Naive B cell (primary cell): Measurements from ENCODE around the gene AGBL1. TPM values are rescaled to one million over a fixed set of nuclear protein-coding genes. Genes with fewer than 3 reads are reported as not detected.

Experiments
- ATAC-seq, 2 donors: fragments of 150-1000 bp; cut with Tn5 transposase; 2 replicates each; pipeline ENCODE4 v1.10.0; 2021; ENCODE audit warnings: low read depth in 2 of 2, mild to moderate bottlenecking in 2 of 2, moderate library complexity in 2 of 2
- DNase-seq: peaks from one replicate; pipeline ENCODE4 v3.0.0; 2022
- H3K27ac Mint-ChIP-seq, 6 donors: one replicate each; pipeline ENCODE4 v1.8.0; 2020 to 2022; ENCODE audit warnings: mild to moderate bottlenecking in 6 of 6, mixed read lengths in 6 of 6, moderate library complexity in 5 of 6, inconsistent platforms in 2 of 6
- H3K27me3 Mint-ChIP-seq, 3 donors: one replicate each; pipeline ENCODE4 v1.8.0; 2021 to 2022; ENCODE audit warnings: mixed read lengths in 3 of 3, mild to moderate bottlenecking in 1 of 3
- H3K36me3 Mint-ChIP-seq, 2 donors: one replicate each; pipeline ENCODE4 v1.8.0; 2020 to 2022; ENCODE audit warnings: mixed read lengths in 2 of 2, inconsistent platforms in 1 of 2, mild to moderate bottlenecking in 1 of 2
- H3K4me1 Mint-ChIP-seq, 3 donors: one replicate each; pipeline ENCODE4 v1.8.0; 2020 to 2022; ENCODE audit warnings: mixed read lengths in 3 of 3, inconsistent platforms in 1 of 3, mild to moderate bottlenecking in 1 of 3, moderate library complexity in 1 of 3
- H3K4me3 Mint-ChIP-seq, 8 donors: one replicate each; pipeline ENCODE4 v1.8.0; 2020 to 2022; ENCODE audit warnings: mild to moderate bottlenecking in 8 of 8, mixed read lengths in 8 of 8, moderate library complexity in 8 of 8, inconsistent platforms in 2 of 8
- H3K9me3 Mint-ChIP-seq, 7 donors: one replicate each; pipeline ENCODE4 v1.8.0; 2020 to 2022; ENCODE audit warnings: mixed read lengths in 7 of 7, mild to moderate bottlenecking in 5 of 7, inconsistent platforms in 2 of 7, moderate library complexity in 1 of 7
- polyA plus RNA-seq, 6 donors: library from polyadenylated mRNA; unstranded; fragments of 300-500 nt; fragmentation: Illumina TruSeq; gene quantifications; one replicate each; pipeline ENCODE4 v1.2.3, GENCODE V29; 2021; ENCODE audit warnings: low read depth in 6 of 6

The AGBL1 gene
- polyA plus RNA-seq, 6 donors from 2014 or later = not detected

DNA sequence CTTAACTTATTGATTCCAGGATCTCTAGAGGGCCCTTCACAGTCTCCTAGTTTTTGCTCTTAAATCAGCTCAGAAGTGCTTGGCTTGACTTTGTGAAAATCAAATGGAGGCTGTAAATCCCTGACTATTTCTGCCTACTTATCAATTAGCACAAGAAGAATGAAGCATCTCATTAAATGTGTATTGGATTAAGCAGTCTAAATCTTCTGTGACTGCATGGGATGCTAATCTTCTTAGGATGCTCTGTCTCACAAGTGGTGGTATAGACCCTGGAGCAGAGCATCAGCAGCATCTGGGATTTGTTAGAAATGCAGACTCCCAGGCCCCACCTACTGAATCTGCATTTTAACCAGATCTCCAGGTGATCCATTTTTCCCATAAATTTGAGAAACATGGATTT lies 488.7 kb downstream of the AGBL1 start:
- no peak overlapping the region for H3K27ac Mint-ChIP-seq
- no peak for DNase-seq
- peaks cover 0 to 13% of the 10 kb centered on the region in 2 donors for H3K36me3 Mint-ChIP-seq
- peaks cover 8 to 22% (median 13%) of the 10 kb centered on the region in 7 donors for H3K9me3 Mint-ChIP-seq
- no peak for ATAC-seq
- H3K27me3 Mint-ChIP-seq = peaks cover 0 to 4% (median 0%) of the 10 kb centered on the region in 3 donors
- no peaks in the 10 kb centered on the region for H3K4me1 Mint-ChIP-seq
- H3K4me3 Mint-ChIP-seq = no peak overlapping the region

GRCh38 chr15:86570738-86571137 lies 491.1 kb downstream of the AGBL1 start:
- ATAC-seq = no peak
- H3K27me3 Mint-ChIP-seq = peaks cover 0 to 4% (median 0%) of the 10 kb centered on the region in 3 donors
- no peak overlapping the region for H3K4me3 Mint-ChIP-seq
- no peaks in the 10 kb centered on the region for H3K4me1 Mint-ChIP-seq
- H3K9me3 Mint-ChIP-seq = peaks cover 0 to 9% (median 7%) of the 10 kb centered on the region in 7 donors
- DNase-seq = no peak
- no peak overlapping the region for H3K27ac Mint-ChIP-seq
- H3K36me3 Mint-ChIP-seq = no peaks in the 10 kb centered on the region

DNA sequence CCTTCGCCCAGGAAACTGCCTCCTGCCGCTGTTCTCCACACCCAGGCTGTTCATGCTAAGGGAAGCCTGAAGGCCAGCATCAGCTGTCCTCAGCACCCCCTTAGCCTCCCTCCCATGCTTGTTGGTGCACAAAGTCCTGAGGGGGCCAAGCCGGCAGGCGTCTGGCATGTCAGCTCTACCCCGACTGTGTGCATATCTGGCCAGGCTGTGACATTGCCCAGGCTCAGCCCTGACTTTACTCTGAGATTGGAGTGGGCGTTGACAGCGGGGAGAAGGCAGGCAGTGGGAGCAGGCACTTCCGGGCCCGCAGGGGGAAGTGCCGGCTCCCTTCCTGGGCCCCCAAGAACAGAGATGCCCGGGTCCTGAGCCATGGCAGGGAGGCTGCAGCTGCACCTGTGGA lies 492.2 kb downstream of the AGBL1 start:
- Mint-ChIP-seq H3K27me3 (no peaks in the 10 kb centered on the region), H3K27ac (no peak overlapping the region), H3K4me1 (no peaks in the 10 kb centered on the region), H3K9me3 (peaks cover 0 to 6% (median 3%) of the 10 kb centered on the region in 7 donors), H3K4me3 (no peak overlapping the region), H3K36me3 (no peaks in the 10 kb centered on the region)
- no peak for DNase-seq
- ATAC-seq = no peak

DNA sequence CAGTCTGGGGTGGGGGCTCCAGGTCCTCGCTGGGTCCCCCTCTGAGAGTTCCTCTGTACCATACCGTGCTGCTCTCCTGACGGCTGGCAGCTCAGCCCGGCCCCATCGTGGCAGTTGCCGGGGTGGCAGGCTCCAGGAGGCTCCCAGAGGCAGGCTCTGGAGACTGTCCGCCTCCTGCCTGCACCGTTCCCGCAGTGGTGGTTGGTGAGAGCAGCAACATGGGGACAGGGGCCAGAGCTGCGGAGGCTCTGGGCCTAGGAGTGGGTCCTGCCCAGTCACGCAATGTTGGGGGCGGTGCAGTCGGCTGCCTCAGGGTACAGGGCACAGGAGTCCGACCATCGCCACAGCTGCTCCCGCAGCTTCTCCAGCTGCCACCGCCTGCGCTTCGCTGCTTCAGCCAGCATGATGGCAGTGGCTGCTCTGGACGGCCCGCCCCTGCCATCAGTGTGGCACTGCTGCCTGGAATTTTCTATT lies 492.7 kb downstream of the AGBL1 start:
- no peak overlapping the region for H3K27ac Mint-ChIP-seq
- H3K9me3 Mint-ChIP-seq = peaks cover 0 to 6% (median 3%) of the 10 kb centered on the region in 7 donors
- no peaks in the 10 kb centered on the region for H3K4me1 Mint-ChIP-seq
- DNase-seq (no peak), ATAC-seq (no peak)
- no peaks in the 10 kb centered on the region for H3K27me3 Mint-ChIP-seq
- H3K4me3 Mint-ChIP-seq = no peak overlapping the region
- H3K36me3 Mint-ChIP-seq = no peaks in the 10 kb centered on the region

- no peak overlapping the region for H3K27ac Mint-ChIP-seq
- no peaks in the 10 kb centered on the region for H3K4me1 Mint-ChIP-seq
- H3K27me3 Mint-ChIP-seq = no peaks in the 10 kb centered on the region
Observed at GRCh38 chr15:86573476-86573875, 493.8 kb downstream of the AGBL1 start.

GRCh38 chr15:86588413-86588812 lies 508.7 kb downstream of the AGBL1 start:
- Mint-ChIP-seq H3K27ac (no peak overlapping the region), H3K36me3 (no peaks in the 10 kb centered on the region), H3K4me3 (no peak overlapping the region), H3K27me3 (no peaks in the 10 kb centered on the region), H3K4me1 (no peaks in the 10 kb centered on the region), H3K9me3 (peaks cover 0 to 9% (median 5%) of the 10 kb centered on the region in 7 donors)
- no peak for DNase-seq
- no peak for ATAC-seq

More at GRCh38 chr15:86573476-86573875, 493.8 kb downstream of the AGBL1 start:
- Mint-ChIP-seq H3K36me3 (no peaks in the 10 kb centered on the region), H3K4me3 (no peak overlapping the region), H3K9me3 (peaks cover 0 to 6% (median 4%) of the 10 kb centered on the region in 7 donors)
- DNase-seq = no peak
- no peak for ATAC-seq

DNA sequence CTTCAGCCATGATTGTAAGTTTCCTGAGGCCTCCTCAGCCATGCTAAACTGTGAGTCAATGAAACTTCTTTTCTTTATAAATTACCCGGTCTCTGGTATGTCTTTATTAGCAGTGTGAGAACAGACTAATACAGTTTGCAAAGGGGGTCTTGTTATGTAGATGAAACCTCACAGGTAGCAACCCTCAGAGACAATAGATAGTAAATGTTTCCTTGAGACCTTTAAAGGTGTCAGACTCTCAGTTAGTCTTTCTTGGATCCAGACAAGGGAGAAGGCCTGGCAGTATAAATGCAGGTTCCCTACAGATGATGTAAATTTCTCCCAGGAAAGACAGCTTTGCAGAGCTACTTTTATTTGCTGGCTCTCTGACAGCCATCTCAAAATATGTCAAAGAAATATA lies 510.8 kb downstream of the AGBL1 start:
- H3K27ac Mint-ChIP-seq = no peak overlapping the region

GRCh38 chr15:86591158-86591557 lies 511.5 kb downstream of the AGBL1 start:
- Mint-ChIP-seq H3K36me3 (no peaks in the 10 kb centered on the region), H3K27ac (no peak overlapping the region), H3K4me3 (no peak overlapping the region), H3K27me3 (no peaks in the 10 kb centered on the region), H3K9me3 (peaks cover 0 to 9% (median 5%) of the 10 kb centered on the region in 7 donors), H3K4me1 (no peaks in the 10 kb centered on the region)
- ATAC-seq = no peak
- DNase-seq = no peak

More for the DNA sequence above, 510.8 kb downstream of the AGBL1 start:
- Mint-ChIP-seq H3K36me3 (no peaks in the 10 kb centered on the region), H3K4me1 (no peaks in the 10 kb centered on the region), H3K9me3 (peaks cover 0 to 9% (median 5%) of the 10 kb centered on the region in 7 donors), H3K4me3 (no peak overlapping the region), H3K27me3 (no peaks in the 10 kb centered on the region)
- DNase-seq = no peak
- no peak for ATAC-seq

- no peaks in the 10 kb centered on the region for H3K4me1 Mint-ChIP-seq
- no peak overlapping the region for H3K4me3 Mint-ChIP-seq
- ATAC-seq (no peak), DNase-seq (no peak)
- H3K9me3 Mint-ChIP-seq = peaks cover 0 to 11% (median 5%) of the 10 kb centered on the region in 7 donors
- H3K36me3 Mint-ChIP-seq = no peaks in the 10 kb centered on the region
- H3K27ac Mint-ChIP-seq = no peak overlapping the region
- H3K27me3 Mint-ChIP-seq = no peaks in the 10 kb centered on the region
Observed at GRCh38 chr15:86591994-86592735, 512.5 kb downstream of the AGBL1 start.

DNA sequence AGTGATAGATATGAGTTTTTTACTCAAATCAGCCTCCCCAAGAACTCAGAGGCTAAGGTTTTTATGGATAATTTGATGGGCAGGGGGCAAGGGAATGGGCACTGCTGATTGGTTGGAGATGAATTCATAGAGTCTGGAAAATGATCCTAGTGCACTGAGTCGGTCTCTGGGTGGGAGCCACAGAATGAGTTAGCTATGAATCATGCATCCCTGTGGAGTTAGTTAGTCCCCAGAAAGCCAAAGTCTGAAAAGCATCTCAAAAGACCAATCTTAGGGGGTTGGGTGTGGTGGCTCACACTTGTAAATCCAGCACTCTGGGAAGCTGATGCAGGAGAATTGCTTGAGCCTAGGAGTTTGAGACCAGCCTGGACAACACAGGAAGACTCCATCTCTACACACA lies 516.1 kb downstream of the AGBL1 start:
- Mint-ChIP-seq H3K27me3 (no peaks in the 10 kb centered on the region), H3K9me3 (peaks cover 0 to 11% (median 2%) of the 10 kb centered on the region in 7 donors), H3K4me3 (no peak overlapping the region), H3K27ac (no peak overlapping the region), H3K36me3 (no peaks in the 10 kb centered on the region), H3K4me1 (no peaks in the 10 kb centered on the region)
- ATAC-seq (no peak), DNase-seq (no peak)

- Mint-ChIP-seq H3K4me1 (no peaks in the 10 kb centered on the region), H3K4me3 (no peak overlapping the region), H3K36me3 (no peaks in the 10 kb centered on the region), H3K9me3 (peaks cover 0 to 4% (median 0%) of the 10 kb centered on the region in 7 donors), H3K27me3 (no peaks in the 10 kb centered on the region), H3K27ac (no peak overlapping the region)
- ATAC-seq (no peak), DNase-seq (no peak)
Observed at GRCh38 chr15:86603466-86603865, 523.8 kb downstream of the AGBL1 start.

- H3K9me3 Mint-ChIP-seq = peaks cover 0 to 8% (median 0%) of the 10 kb centered on the region in 7 donors
- DNase-seq = no peak
- H3K36me3 Mint-ChIP-seq = no peaks in the 10 kb centered on the region
- H3K4me1 Mint-ChIP-seq = no peaks in the 10 kb centered on the region
- no peak overlapping the region for H3K27ac Mint-ChIP-seq
- no peak for ATAC-seq
- peaks cover 0 to 8% (median 0%) of the 10 kb centered on the region in 3 donors for H3K27me3 Mint-ChIP-seq
- no peak overlapping the region for H3K4me3 Mint-ChIP-seq
Observed at GRCh38 chr15:86608461-86609205, 529.0 kb downstream of the AGBL1 start.

DNA sequence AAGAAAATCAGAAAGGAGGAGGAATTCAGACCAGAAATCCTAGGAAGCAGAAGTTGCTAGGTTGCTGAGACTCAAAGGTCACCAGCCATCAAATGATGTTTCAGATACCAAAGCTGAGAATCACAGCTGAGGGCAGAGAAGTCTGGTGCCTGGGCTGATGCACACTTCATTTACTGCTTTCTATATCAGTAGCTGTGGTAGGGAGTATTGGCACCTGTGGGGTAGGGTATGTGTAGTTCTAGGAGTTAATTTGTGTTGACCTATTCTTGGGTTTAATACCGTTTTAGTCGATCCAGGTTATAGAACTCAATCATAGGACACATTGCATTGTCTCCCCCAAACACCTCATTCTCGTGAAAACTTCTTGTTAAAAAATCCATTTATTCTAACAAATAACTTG lies 529.6 kb downstream of the AGBL1 start:
- no peak overlapping the region for H3K4me3 Mint-ChIP-seq
- DNase-seq (no peak), ATAC-seq (no peak)
- no peaks in the 10 kb centered on the region for H3K4me1 Mint-ChIP-seq
- H3K36me3 Mint-ChIP-seq = no peaks in the 10 kb centered on the region
- H3K9me3 Mint-ChIP-seq = peaks cover 0 to 8% (median 0%) of the 10 kb centered on the region in 7 donors
- no peak overlapping the region for H3K27ac Mint-ChIP-seq
- peaks cover 0 to 8% (median 0%) of the 10 kb centered on the region in 3 donors for H3K27me3 Mint-ChIP-seq

GRCh38 chr15:86610038-86610437 lies 530.4 kb downstream of the AGBL1 start:
- no peak for DNase-seq
- Mint-ChIP-seq H3K4me1 (no peaks in the 10 kb centered on the region), H3K27ac (no peak overlapping the region), H3K9me3 (peaks cover 0 to 8% (median 0%) of the 10 kb centered on the region in 7 donors), H3K4me3 (no peak overlapping the region), H3K27me3 (peaks cover 0 to 8% (median 0%) of the 10 kb centered on the region in 3 donors), H3K36me3 (no peaks in the 10 kb centered on the region)
- ATAC-seq = no peak
